ENCODE results near the gene NDUFS6. TPM values are rescaled to one million over a fixed set of nuclear protein-coding genes. Genes with fewer than 3 reads are reported as not detected.
"Not testable (repeated sequence)": the region's sequence is repeated elsewhere in the genome, so short reads cannot be mapped to it uniquely, and the experiment has no call there.

Gene NDUFS6
- polyA plus RNA-seq, 4 donors = 35.4 to 64.5 (median 54.7) TPM

GRCh38 chr5:1781726-1782384 lies 19.4 kb upstream of the NDUFS6 start:
- no peak for DNase-seq (ENCODE audit: low read depth in 4 of 4, low spot score in 3 of 4)

- no peak for DNase-seq (ENCODE audit: low read depth in 4 of 4, low spot score in 3 of 4)
Measured at GRCh38 chr5:1782385-1783215, 18.6 kb upstream of the NDUFS6 start.

- DNase-seq (ENCODE audit: low read depth in 4 of 4, low spot score in 3 of 4) = peak in 1 of 4 donors; percentile 49
Measured at GRCh38 chr5:1783216-1783554, 18.0 kb upstream of the NDUFS6 start.

GRCh38 chr5:1784197-1785050 lies 16.8 kb upstream of the NDUFS6 start:
- no peak for DNase-seq (ENCODE audit: low read depth in 4 of 4, low spot score in 3 of 4)

GRCh38 chr5:1785062-1785461 lies 16.1 kb upstream of the NDUFS6 start:
- no peak for DNase-seq (ENCODE audit: low read depth in 4 of 4, low spot score in 3 of 4)

- no peak for DNase-seq (ENCODE audit: low read depth in 4 of 4, low spot score in 3 of 4)
Measured at GRCh38 chr5:1785984-1786383, 15.2 kb upstream of the NDUFS6 start.

GRCh38 chr5:1786621-1787471 lies 14.4 kb upstream of the NDUFS6 start:
- DNase-seq (ENCODE audit: low read depth in 4 of 4, low spot score in 3 of 4) = no peak

- DNase-seq (ENCODE audit: low read depth in 4 of 4, low spot score in 3 of 4) = no peak
Measured at GRCh38 chr5:1787472-1788047, 13.6 kb upstream of the NDUFS6 start.

- DNase-seq (ENCODE audit: low read depth in 4 of 4, low spot score in 3 of 4) = no peak
Measured at GRCh38 chr5:1788200-1788599, 13.0 kb upstream of the NDUFS6 start.

- no peak for DNase-seq (ENCODE audit: low read depth in 4 of 4, low spot score in 3 of 4)
Measured at GRCh38 chr5:1788828-1789227, 12.4 kb upstream of the NDUFS6 start.

- DNase-seq (ENCODE audit: low read depth in 4 of 4, low spot score in 3 of 4) = not testable (repeated sequence)
Measured at GRCh38 chr5:1789438-1789833, 11.8 kb upstream of the NDUFS6 start.

GRCh38 chr5:1789834-1790471 lies 11.3 kb upstream of the NDUFS6 start:
- no peak for DNase-seq (ENCODE audit: low read depth in 4 of 4, low spot score in 3 of 4)

GRCh38 chr5:1791176-1791575 lies 10.0 kb upstream of the NDUFS6 start:
- no peak for DNase-seq (ENCODE audit: low read depth in 4 of 4, low spot score in 3 of 4)

GRCh38 chr5:1792842-1793266 lies 8.4 kb upstream of the NDUFS6 start:
- DNase-seq (ENCODE audit: low read depth in 4 of 4, low spot score in 3 of 4) = no peak

GRCh38 chr5:1793301-1793740 lies 7.9 kb upstream of the NDUFS6 start:
- DNase-seq (ENCODE audit: low read depth in 4 of 4, low spot score in 3 of 4) = no peak

- no peak for DNase-seq (ENCODE audit: low read depth in 4 of 4, low spot score in 3 of 4)
Measured at GRCh38 chr5:1793966-1794900, 7.0 kb upstream of the NDUFS6 start.

- DNase-seq (ENCODE audit: low read depth in 4 of 4, low spot score in 3 of 4) = no peak
Measured at GRCh38 chr5:1794901-1795290, 6.3 kb upstream of the NDUFS6 start.

GRCh38 chr5:1795506-1795905 lies 5.7 kb upstream of the NDUFS6 start:
- DNase-seq (ENCODE audit: low read depth in 4 of 4, low spot score in 3 of 4) = no peak
